GM19043 (cell line): Measurements from ENCODE around the gene MAPKAPK2.
"Not testable (repeated sequence)": the region's sequence is repeated elsewhere in the genome, so short reads cannot be mapped to it uniquely, and the experiment has no call there.

Source experiments
- ATAC-seq: cut with Tn5 transposase; IDR thresholded peaks from one replicate; pipeline ENCODE4 v1.9.1; 2021; ENCODE audit warnings: low read depth; ENCODE audit not compliant: unreplicated experiment

Gene MAPKAPK2

GRCh38 chr1:206738370-206739366 lies 54.0 kb downstream of the MAPKAPK2 start:
- ATAC-seq = no peak

- peak; percentile 83 for ATAC-seq
These were observed 54.8 kb downstream of the MAPKAPK2 start for GRCh38 chr1:206739411-206740076.

GRCh38 chr1:206741142-206741701 lies 56.5 kb downstream of the MAPKAPK2 start:
- no peak for ATAC-seq

GRCh38 chr1:206742719-206743383 lies 58.1 kb downstream of the MAPKAPK2 start:
- ATAC-seq = no peak

- ATAC-seq = no peak
These were observed 60.0 kb downstream of the MAPKAPK2 start for GRCh38 chr1:206744683-206745082.

- no peak for ATAC-seq
These were observed 60.6 kb downstream of the MAPKAPK2 start for GRCh38 chr1:206745301-206745700.

GRCh38 chr1:206748348-206749030 lies 63.8 kb downstream of the MAPKAPK2 start:
- ATAC-seq = no peak

- ATAC-seq = no peak
These were observed 67.2 kb downstream of the MAPKAPK2 start for GRCh38 chr1:206751891-206752290.

GRCh38 chr1:206752481-206752880 lies 67.8 kb downstream of the MAPKAPK2 start:
- no peak for ATAC-seq

GRCh38 chr1:206753141-206753540 lies 68.4 kb downstream of the MAPKAPK2 start:
- ATAC-seq = no peak

GRCh38 chr1:206754011-206754410 lies 69.3 kb downstream of the MAPKAPK2 start:
- no peak for ATAC-seq

GRCh38 chr1:206757524-206758266 lies 73.0 kb downstream of the MAPKAPK2 start:
- no peak for ATAC-seq

- no peak for ATAC-seq
These were observed 75.9 kb downstream of the MAPKAPK2 start for GRCh38 chr1:206760590-206760989.

- no peak for ATAC-seq
These were observed 76.6 kb downstream of the MAPKAPK2 start for GRCh38 chr1:206761159-206761768.

- not testable (repeated sequence) for ATAC-seq
These were observed 78.1 kb downstream of the MAPKAPK2 start for GRCh38 chr1:206762741-206763364.

- not testable (repeated sequence) for ATAC-seq
These were observed 81.1 kb downstream of the MAPKAPK2 start for GRCh38 chr1:206765771-206766170.

- ATAC-seq = peak; percentile 45
These were observed 81.6 kb downstream of the MAPKAPK2 start for GRCh38 chr1:206766251-206766856.
